Nephron progenitor cell (in vitro differentiated cells): ENCODE measurements around the gene ARL13B.

ENCODE experiments used
- DNase-seq: peaks from one replicate; pipeline ENCODE4 v3.0.0; 2021
- H3K27ac Mint-ChIP-seq: 2 replicates; pipeline ENCODE4 v1.8.0; 2021; ENCODE audit warnings: mild to moderate bottlenecking, moderate library complexity, mixed read lengths
- H3K27me3 Mint-ChIP-seq: 2 replicates; pipeline ENCODE4 v1.8.0; 2021; ENCODE audit warnings: mild to moderate bottlenecking, low read depth, mixed read lengths; ENCODE audit not compliant: poor library complexity
- H3K36me3 Mint-ChIP-seq: 2 replicates; pipeline ENCODE4 v1.8.0; 2021; ENCODE audit warnings: low read depth, mixed read lengths
- H3K4me1 Mint-ChIP-seq: 2 replicates; pipeline ENCODE4 v1.8.0; 2021; ENCODE audit warnings: mixed read lengths
- H3K4me3 Mint-ChIP-seq: 2 replicates; pipeline ENCODE4 v1.8.0; 2021; ENCODE audit warnings: mild to moderate bottlenecking, moderate library complexity, mixed read lengths
- H3K9me3 Mint-ChIP-seq: 2 replicates; pipeline ENCODE4 v1.8.0; 2021; ENCODE audit warnings: mild to moderate bottlenecking, moderate library complexity, mixed read lengths
- TF ChIP-seq, protein P1 (sequence below): fragments of 200-600 bp; sonication (generic); IDR thresholded peaks from 2 replicates; pipeline ENCODE4 v1.5.0; 2021; ENCODE audit warnings: antibody characterized with exemption

Gene ARL13B

DNA sequence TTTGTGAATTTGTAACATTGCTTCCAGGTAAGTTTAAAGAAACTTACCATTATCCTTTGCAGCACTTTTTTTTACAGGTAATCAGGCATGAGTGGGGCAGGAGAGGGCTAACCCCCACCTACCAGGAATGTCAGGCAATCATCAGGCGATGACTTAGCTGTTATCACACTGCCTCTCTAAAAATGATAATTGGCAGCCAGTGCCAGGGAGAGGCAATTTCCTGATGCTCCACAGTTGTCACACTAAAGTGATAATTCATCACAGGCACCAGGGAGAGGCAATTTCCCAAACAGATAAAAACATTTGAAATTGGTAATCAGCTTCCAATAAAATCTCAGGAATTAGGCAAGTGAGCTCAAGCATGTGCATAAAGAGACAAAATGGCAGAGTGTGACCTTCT lies 109.2 kb downstream of the ARL13B start:
- Mint-ChIP-seq H3K9me3 (no peaks in the 10 kb centered on the region), H3K4me3 (no peak overlapping the region), H3K27me3 (no peaks in the 10 kb centered on the region), H3K4me1 (no peaks in the 10 kb centered on the region), H3K27ac (no peak overlapping the region), H3K36me3 (peaks cover 30% of the 10 kb centered on the region)
- TF ChIP-seq, protein P1, sequence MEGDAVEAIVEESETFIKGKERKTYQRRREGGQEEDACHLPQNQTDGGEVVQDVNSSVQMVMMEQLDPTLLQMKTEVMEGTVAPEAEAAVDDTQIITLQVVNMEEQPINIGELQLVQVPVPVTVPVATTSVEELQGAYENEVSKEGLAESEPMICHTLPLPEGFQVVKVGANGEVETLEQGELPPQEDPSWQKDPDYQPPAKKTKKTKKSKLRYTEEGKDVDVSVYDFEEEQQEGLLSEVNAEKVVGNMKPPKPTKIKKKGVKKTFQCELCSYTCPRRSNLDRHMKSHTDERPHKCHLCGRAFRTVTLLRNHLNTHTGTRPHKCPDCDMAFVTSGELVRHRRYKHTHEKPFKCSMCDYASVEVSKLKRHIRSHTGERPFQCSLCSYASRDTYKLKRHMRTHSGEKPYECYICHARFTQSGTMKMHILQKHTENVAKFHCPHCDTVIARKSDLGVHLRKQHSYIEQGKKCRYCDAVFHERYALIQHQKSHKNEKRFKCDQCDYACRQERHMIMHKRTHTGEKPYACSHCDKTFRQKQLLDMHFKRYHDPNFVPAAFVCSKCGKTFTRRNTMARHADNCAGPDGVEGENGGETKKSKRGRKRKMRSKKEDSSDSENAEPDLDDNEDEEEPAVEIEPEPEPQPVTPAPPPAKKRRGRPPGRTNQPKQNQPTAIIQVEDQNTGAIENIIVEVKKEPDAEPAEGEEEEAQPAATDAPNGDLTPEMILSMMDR, result no peak
- no peak for DNase-seq

DNA sequence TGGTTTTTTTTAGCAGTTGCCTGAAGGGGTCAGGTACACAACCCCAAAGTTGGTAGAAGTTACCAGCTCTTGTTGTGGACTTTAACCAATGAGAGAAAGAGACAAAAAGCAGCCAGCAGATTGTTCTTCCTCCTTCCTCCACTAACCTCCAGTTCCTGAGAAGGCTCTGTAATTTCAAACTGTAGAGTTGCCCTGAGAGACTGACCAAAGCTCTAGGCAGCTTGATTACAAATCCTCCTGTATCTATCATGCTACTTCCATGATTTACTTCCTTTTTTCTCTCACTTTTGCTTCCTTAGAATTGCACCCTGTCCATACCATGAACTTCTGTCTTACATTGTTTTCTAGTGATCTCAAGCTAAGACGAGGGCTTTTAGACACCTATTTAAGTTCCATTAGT lies 112.1 kb downstream of the ARL13B start:
- H3K9me3 Mint-ChIP-seq, result no peaks in the 10 kb centered on the region
- H3K36me3 Mint-ChIP-seq, result peaks cover 51% of the 10 kb centered on the region
- TF ChIP-seq, protein P1, result no peak
- H3K27me3 Mint-ChIP-seq, result no peaks in the 10 kb centered on the region
- DNase-seq, result no peak
- no peak overlapping the region for H3K4me3 Mint-ChIP-seq
- H3K27ac Mint-ChIP-seq, result no peak overlapping the region
- no peaks in the 10 kb centered on the region for H3K4me1 Mint-ChIP-seq

DNA sequence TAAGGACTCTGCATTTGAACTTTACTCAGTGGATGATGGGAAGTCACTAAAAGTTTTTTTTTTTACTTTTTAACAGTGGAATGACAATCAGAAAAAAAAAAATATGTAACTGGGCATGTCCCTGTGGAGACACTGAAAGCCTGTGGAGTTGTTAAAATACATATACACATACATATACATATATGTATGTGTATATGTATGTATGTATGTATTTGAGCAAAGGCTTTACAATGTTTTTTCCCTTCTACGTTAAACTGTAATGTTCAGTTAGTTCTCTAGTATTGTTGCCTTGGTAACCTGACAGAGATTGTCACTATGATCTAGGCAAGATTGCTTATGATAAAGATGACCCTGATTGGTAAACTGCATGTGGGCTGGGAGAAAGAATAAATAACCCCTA lies 113.2 kb downstream of the ARL13B start:
- Mint-ChIP-seq H3K9me3 (no peaks in the 10 kb centered on the region), H3K4me3 (no peak overlapping the region), H3K27ac (no peak overlapping the region), H3K36me3 (peaks cover 53% of the 10 kb centered on the region), H3K4me1 (no peaks in the 10 kb centered on the region), H3K27me3 (no peaks in the 10 kb centered on the region)
- TF ChIP-seq, protein P1, result no peak
- no peak for DNase-seq

DNA sequence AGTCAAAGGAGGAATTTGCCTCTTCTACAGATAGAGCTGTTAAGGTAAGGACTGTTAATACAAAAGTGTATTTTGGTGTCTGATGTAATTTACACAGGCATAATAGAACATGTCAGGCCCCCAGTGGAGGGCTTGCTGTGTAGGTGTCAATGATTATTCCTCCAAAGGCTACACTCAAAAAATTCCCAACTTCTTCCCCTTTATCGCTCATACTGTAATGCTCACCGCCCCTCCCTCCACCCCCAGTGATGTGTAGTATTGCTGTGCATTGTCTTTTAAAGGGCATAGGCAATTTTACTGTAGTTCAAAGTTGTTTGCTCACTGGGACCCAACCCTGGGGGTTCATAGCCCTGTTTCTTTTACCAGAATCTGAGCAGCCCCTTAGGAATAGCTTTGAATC lies 115.2 kb downstream of the ARL13B start:
- Mint-ChIP-seq H3K4me1 (no peaks in the 10 kb centered on the region), H3K9me3 (no peaks in the 10 kb centered on the region), H3K36me3 (peaks cover 50% of the 10 kb centered on the region), H3K4me3 (no peak overlapping the region), H3K27me3 (no peaks in the 10 kb centered on the region), H3K27ac (no peak overlapping the region)
- DNase-seq, result no peak
- TF ChIP-seq, protein P1, result no peak

DNA sequence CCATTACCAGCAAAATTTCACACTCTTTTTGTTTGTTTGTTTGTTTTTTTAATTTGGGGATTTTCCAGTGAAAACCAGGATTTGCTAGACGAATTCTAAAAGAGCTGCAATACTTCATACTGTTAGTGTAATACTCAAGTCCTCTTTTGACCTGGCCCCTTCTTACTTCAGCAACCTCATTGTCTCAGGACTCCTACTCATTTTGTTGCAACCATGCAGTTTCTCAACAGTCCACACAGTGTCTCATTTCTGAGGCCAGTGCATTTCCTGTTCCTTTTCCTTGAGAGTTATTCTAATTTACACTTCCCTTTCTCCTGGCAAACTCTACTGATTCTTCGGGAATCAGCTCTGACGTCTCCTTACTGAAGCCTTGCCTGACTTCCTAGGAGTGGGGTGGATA lies 118.5 kb downstream of the ARL13B start:
- Mint-ChIP-seq H3K4me3 (no peak overlapping the region), H3K9me3 (no peaks in the 10 kb centered on the region), H3K36me3 (peaks cover 42% of the 10 kb centered on the region), H3K27ac (peak overlapping the region; percentile 31), H3K27me3 (no peaks in the 10 kb centered on the region), H3K4me1 (no peaks in the 10 kb centered on the region)
- DNase-seq, result no peak
- TF ChIP-seq, protein P1, result no peak

DNA sequence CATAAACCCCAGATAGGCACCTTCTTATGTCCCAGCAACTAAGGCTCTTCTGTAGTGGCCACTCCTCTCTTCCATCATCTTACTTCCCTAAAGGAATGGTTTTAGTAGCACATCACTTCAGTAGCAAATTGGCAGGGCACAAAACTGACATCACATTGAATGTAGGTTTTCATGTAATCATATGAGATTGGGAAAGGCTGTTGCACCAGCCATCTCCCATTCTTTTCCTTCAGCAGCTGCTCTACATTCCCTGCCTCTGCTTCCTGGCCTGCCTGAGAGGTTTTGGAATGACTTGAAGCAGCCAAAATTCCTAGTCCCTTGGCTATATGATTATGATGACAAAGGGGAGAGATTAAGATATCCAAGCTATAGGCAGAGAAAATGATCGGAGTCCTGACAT lies 119.4 kb downstream of the ARL13B start:
- H3K27ac Mint-ChIP-seq, result no peak overlapping the region
- no peaks in the 10 kb centered on the region for H3K27me3 Mint-ChIP-seq
- H3K9me3 Mint-ChIP-seq, result no peaks in the 10 kb centered on the region
- TF ChIP-seq, protein P1, result no peak
- H3K36me3 Mint-ChIP-seq, result peaks cover 39% of the 10 kb centered on the region
- no peaks in the 10 kb centered on the region for H3K4me1 Mint-ChIP-seq
- no peak overlapping the region for H3K4me3 Mint-ChIP-seq
- DNase-seq, result no peak
